GM23338 (cell line): ENCODE results near the gene TREML4. TPM values are rescaled to one million over a fixed set of nuclear protein-coding genes. Genes with fewer than 3 reads are reported as not detected.

Experiments
- ATAC-seq: fragments of 200-7000 bp; cut with Tn5 transposase; 3 replicates; pipeline ENCODE4 v1.9.1; 2020
- DNase-seq: peaks from one replicate; pipeline ENCODE4 v3.0.0-alpha.2; 2015; ENCODE audit warnings: low spot score
- H2AFZ ChIP-seq: fragments of 200-600 bp; sonication (generic); 2 replicates; pipeline ENCODE4 v1.8.0; 2016; ENCODE audit warnings: antibody characterized with exemption, mild to moderate bottlenecking, moderate library complexity
- H3F3A ChIP-seq: fragments of 200-600 bp; sonication (generic); replicated peaks from 2 replicates; pipeline ENCODE4 v1.8.0; 2017; ENCODE audit warnings: antibody characterized with exemption, mixed run types, low read depth
- H3K27ac ChIP-seq: fragments of 200-600 bp; sonication (generic); 2 replicates; pipeline ENCODE4 v1.6.1; 2016; ENCODE audit warnings: low read depth
- H3K27me3 ChIP-seq: fragments of 200-600 bp; sonication (generic); 2 replicates; pipeline ENCODE4 v1.8.0; 2016; ENCODE audit warnings: mild to moderate bottlenecking, mixed run types, moderate library complexity; ENCODE audit not compliant: insufficient read depth
- H3K36me3 ChIP-seq: fragments of 200-600 bp; sonication (generic); 2 replicates; pipeline ENCODE4 v1.8.0; 2016; ENCODE audit warnings: mild to moderate bottlenecking; ENCODE audit not compliant: insufficient read depth
- H3K4me1 ChIP-seq: fragments of 200-600 bp; sonication (generic); 2 replicates; pipeline ENCODE4 v1.8.0; 2016; ENCODE audit warnings: mild to moderate bottlenecking, moderate library complexity; ENCODE audit not compliant: insufficient read depth
- H3K4me2 ChIP-seq: fragments of 200-600 bp; sonication (generic); 2 replicates; pipeline ENCODE4 v1.7.1; 2017; ENCODE audit warnings: mixed run types
- H3K4me3 ChIP-seq: fragments of 200-600 bp; sonication (generic); 2 replicates; pipeline ENCODE4 v1.6.1; 2016; ENCODE audit warnings: mixed run types
- H3K79me2 ChIP-seq: fragments of 200-600 bp; sonication (generic); replicated peaks from 2 replicates; pipeline ENCODE4 v1.8.0; 2017; ENCODE audit warnings: mild to moderate bottlenecking; ENCODE audit not compliant: insufficient read depth
- H3K9me2 ChIP-seq: fragments of 200-600 bp; sonication (generic); 2 replicates; pipeline ENCODE4 v1.8.0; 2017; ENCODE audit not compliant: insufficient read depth
- H4K20me1 ChIP-seq: fragments of 200-600 bp; sonication (generic); replicated peaks from 2 replicates; pipeline ENCODE4 v1.8.0; 2017; ENCODE audit warnings: mild to moderate bottlenecking; ENCODE audit not compliant: insufficient read depth
- H3K27ac Mint-ChIP-seq: 2 replicates; pipeline ENCODE4 v1.8.0; 2020; ENCODE audit warnings: inconsistent platforms, mild to moderate bottlenecking, moderate library complexity, mixed read lengths
- H3K27me3 Mint-ChIP-seq: 3 replicates; pipeline ENCODE4 v1.8.0; 2022; ENCODE audit warnings: low read depth, mild to moderate bottlenecking, moderate library complexity, mixed read lengths, inconsistent platforms; ENCODE audit not compliant: insufficient read depth, poor library complexity
- H3K36me3 Mint-ChIP-seq: 3 replicates; pipeline ENCODE4 v1.8.0; 2021; ENCODE audit warnings: low read depth, mild to moderate bottlenecking, inconsistent platforms, moderate library complexity, mixed read lengths
- H3K4me1 Mint-ChIP-seq: 3 replicates; pipeline ENCODE4 v1.8.0; 2020; ENCODE audit warnings: mild to moderate bottlenecking, inconsistent platforms, mixed read lengths
- H3K4me3 Mint-ChIP-seq: 3 replicates; pipeline ENCODE4 v1.8.0; 2021; ENCODE audit warnings: moderate library complexity, mild to moderate bottlenecking, inconsistent platforms, mixed read lengths
- H3K9me3 Mint-ChIP-seq: 3 replicates; pipeline ENCODE4 v1.8.0; 2020; ENCODE audit warnings: moderate library complexity, mild to moderate bottlenecking, inconsistent platforms, mixed read lengths
- ETS1 ChIP-seq: IDR thresholded peaks from 2 replicates; pipeline ENCODE4 v1.6.1; 2016; ENCODE audit warnings: antibody characterized with exemption
- EZH2 ChIP-seq: fragments of 200-600 bp; sonication (generic); IDR thresholded peaks from one replicate; pipeline ENCODE4 v1.8.0; 2017; ENCODE audit warnings: antibody characterized with exemption, mild to moderate bottlenecking, low read depth; ENCODE audit not compliant: unreplicated experiment
- JUNB ChIP-seq: IDR thresholded peaks from one replicate; pipeline ENCODE4 v1.6.1; 2016; ENCODE audit warnings: antibody characterized with exemption; ENCODE audit not compliant: unreplicated experiment
- REST ChIP-seq: IDR thresholded peaks from one replicate; pipeline ENCODE4 v1.6.1; 2018; ENCODE audit warnings: antibody characterized with exemption; ENCODE audit not compliant: unreplicated experiment
- STAT1 ChIP-seq: IDR thresholded peaks from one replicate; pipeline ENCODE4 v1.6.1; 2016; ENCODE audit warnings: antibody characterized with exemption; ENCODE audit not compliant: unreplicated experiment
- ZNF331 ChIP-seq: fragments of 250-450 bp; sonication (Bioruptor Pico); IDR thresholded peaks from 2 replicates; pipeline ENCODE4 v1.5.0; 2020; ENCODE audit warnings: low read depth, mild to moderate bottlenecking, moderate library complexity
- ZNF462 ChIP-seq: fragments of 250-450 bp; sonication (Bioruptor Pico); IDR thresholded peaks from 2 replicates; pipeline ENCODE4 v1.5.0; 2020; ENCODE audit warnings: mild to moderate bottlenecking, moderate library complexity
- polyA plus RNA-seq: library from polyadenylated mRNA; unstranded; fragments of >200 nt; fragmentation: Nextera tagmentation; extraction: Ambion mirVana; gene quantifications from 2 replicates; pipeline ENCODE4 v1.2.1, GENCODE V29; 2016
- total RNA-seq: library from RNA; depleted of rRNA; stranded (reverse); fragments of >200 nt; shearing (Covaris generic); gene quantifications from 2 replicates; pipeline ENCODE4 v1.2.3, GENCODE V29; 2014

TREML4 gene
- total and polyA plus RNA-seq, 2 experiments from 2014 or later: not detected

- TF ChIP-seq ETS1 (no peak), EZH2 (no peak), JUNB (no peak), REST (no peak), ZNF462 (CRISPR knock-in tag) (no peak), ZNF331 (no peak), STAT1 (no peak)
- no peak overlapping the region for H3K4me2 ChIP-seq
- no peaks in the 10 kb centered on the region for H4K20me1 ChIP-seq
- H2AFZ ChIP-seq: no peak overlapping the region
- Mint-ChIP-seq H3K36me3 (no peaks in the 10 kb centered on the region), H3K4me1 (no peaks in the 10 kb centered on the region), H3K27me3 (peaks cover 3% of the 10 kb centered on the region), H3K27ac (no peak overlapping the region), H3K9me3 (no peaks in the 10 kb centered on the region), H3K4me3 (no peak overlapping the region)
- no peaks in the 10 kb centered on the region for H3K27me3 ChIP-seq
- H3K27ac ChIP-seq: no peak overlapping the region
- H3F3A ChIP-seq: no peaks in the 10 kb centered on the region
- H3K4me1 ChIP-seq: no peaks in the 10 kb centered on the region
- no peaks in the 10 kb centered on the region for H3K79me2 ChIP-seq
- H3K36me3 ChIP-seq: no peaks in the 10 kb centered on the region
- no peak overlapping the region for H3K4me3 ChIP-seq
- DNase-seq (no peak), ATAC-seq (no peak)
- peaks cover 6% of the 10 kb centered on the region; the same call in 1 of the 2 replicates for H3K9me2 ChIP-seq
Observed at GRCh38 chr6:41269166-41269565, 41.0 kb downstream of the TREML4 start.
